ENCODE data around the gene PTP4A2. TPM values are rescaled to one million over a fixed set of nuclear protein-coding genes. Genes with fewer than 3 reads are reported as not detected.

Gene PTP4A2
- total RNA-seq, 2 experiments from 2014 or later, result 401 to 507 TPM

DNA sequence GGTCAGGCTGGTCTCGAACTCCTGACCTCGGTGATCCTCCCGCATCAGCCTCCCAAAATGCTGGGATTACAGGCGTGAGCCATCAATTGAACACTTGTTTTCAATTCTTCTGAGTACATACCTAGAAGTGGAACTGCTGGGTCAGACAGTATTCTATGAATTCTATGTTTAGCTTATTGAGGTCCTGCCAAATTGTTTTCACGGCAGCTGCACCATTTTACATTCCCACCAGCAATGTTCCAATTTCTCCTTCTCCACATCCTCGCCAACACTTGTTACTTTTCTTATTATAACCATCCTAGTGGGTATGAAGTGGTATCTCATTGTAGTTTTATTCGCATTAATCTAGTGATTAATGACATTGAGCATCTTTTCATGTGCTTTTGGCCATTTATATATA, 49.9 kb downstream of the PTP4A2 start:
- no peak for DNase-seq
- Mint-ChIP-seq H3K27me3 (no peaks in the 10 kb centered on the region), H3K4me1 (peaks cover 42% of the 10 kb centered on the region), H3K27ac (no peak overlapping the region), H3K36me3 (peaks cover 13% of the 10 kb centered on the region), H3K9me3 (ENCODE audit: low read depth) (no peaks in the 10 kb centered on the region), H3K4me3 (no peak overlapping the region)
- no peak for ATAC-seq
- CTCF ChIA-PET, result interaction anchor here (0.7 to 1.9 kb wide), 4 partner anchors 39 to 99 kb away, joined by 3 to 5 read pairs (median 4); no protein-coding TSS in a partner anchor

DNA sequence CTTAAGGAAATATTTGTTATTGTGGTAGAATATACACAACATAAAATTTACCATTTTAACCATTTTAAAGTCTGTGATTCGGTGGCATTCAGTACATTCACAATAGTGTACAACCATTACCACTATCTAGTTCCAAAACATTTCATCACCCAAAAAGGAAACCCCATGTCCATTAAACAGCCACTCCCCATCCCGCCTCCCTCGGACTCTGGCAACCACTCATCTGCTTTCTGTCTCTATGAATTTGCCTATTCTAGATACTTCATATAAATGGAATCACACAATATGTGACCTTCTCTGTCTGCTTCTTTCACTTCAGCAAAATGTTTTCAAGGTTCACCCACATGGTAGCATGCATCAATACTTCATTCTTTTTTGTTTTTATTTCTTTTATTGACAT, 51.3 kb downstream of the PTP4A2 start:
- Mint-ChIP-seq H3K4me3 (no peak overlapping the region), H3K9me3 (ENCODE audit: low read depth) (no peaks in the 10 kb centered on the region), H3K27me3 (no peaks in the 10 kb centered on the region), H3K27ac (no peak overlapping the region), H3K4me1 (peaks cover 35% of the 10 kb centered on the region), H3K36me3 (peaks cover 9% of the 10 kb centered on the region)
- CTCF ChIA-PET, result no interaction called here
- DNase-seq (no peak), ATAC-seq (no peak)

DNA sequence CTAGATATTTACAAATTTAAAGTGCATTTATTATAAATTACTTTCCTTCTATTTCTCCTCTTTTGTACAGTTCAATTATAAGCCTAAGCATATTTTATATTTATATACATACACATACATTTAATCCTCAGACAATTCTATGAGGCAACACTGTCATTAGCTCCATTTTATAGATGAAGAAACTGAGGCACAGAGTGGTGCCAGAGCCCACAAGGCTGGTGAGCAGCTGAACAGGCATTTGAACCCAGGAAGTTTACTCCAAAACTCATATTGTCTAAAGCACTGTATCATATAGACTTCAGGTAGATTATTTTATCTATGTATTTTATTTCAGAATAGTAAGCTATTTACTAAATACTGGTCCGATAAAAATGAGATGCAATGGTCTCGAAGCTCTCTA, 52.3 kb downstream of the PTP4A2 start:
- H3K4me1 Mint-ChIP-seq, result peaks cover 30% of the 10 kb centered on the region
- no peak for DNase-seq
- no peak overlapping the region for H3K4me3 Mint-ChIP-seq
- no peak overlapping the region for H3K27ac Mint-ChIP-seq
- H3K27me3 Mint-ChIP-seq, result no peaks in the 10 kb centered on the region
- H3K36me3 Mint-ChIP-seq, result peaks cover 7% of the 10 kb centered on the region
- H3K9me3 Mint-ChIP-seq (ENCODE audit: low read depth), result no peaks in the 10 kb centered on the region
- CTCF ChIA-PET, result interaction anchor here (0.6 kb wide), 1 partner anchor 17 kb away, joined by 3 read pairs; no protein-coding TSS in a partner anchor
- ATAC-seq, result no peak

DNA sequence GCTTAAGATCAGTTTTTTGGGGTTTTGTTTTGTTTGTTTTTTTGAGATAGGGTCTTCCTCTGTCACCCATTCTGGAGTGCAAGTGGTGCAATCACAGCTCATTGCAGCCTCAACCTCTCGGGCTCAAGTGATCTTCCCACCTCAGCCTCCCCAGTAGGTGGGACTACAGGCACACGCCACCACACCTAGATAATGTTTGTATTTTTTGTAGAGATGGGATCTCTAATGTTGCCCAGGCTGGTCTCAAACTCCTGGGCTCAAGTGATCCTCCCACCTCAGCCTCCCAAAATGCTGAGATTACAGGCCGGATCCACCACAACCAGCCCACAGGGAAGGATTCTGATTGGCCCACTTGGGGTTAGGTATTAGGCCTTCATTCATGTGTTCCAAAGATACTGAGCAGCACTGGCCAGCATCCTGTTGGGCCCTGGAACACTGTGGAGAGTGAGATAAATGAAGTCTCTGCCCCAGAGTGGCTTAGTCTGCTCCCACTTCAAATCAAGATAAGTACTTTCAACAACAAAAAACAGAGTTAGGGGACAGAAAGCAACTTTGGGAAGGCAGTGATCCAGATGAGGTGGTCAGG, 54.7 kb downstream of the PTP4A2 start:
- Mint-ChIP-seq H3K36me3 (no peaks in the 10 kb centered on the region), H3K4me3 (no peak overlapping the region), H3K27me3 (no peaks in the 10 kb centered on the region), H3K4me1 (peaks cover 14% of the 10 kb centered on the region), H3K27ac (no peak overlapping the region), H3K9me3 (ENCODE audit: low read depth) (no peaks in the 10 kb centered on the region)
- CTCF ChIA-PET, result no interaction called here
- no peak for ATAC-seq
- no peak for DNase-seq

GRCh38 chr1:31881688-31882000, 56.5 kb downstream of the PTP4A2 start:
- H3K4me1 Mint-ChIP-seq, result peaks cover 9% of the 10 kb centered on the region
- no peak overlapping the region for H3K4me3 Mint-ChIP-seq
- H3K27me3 Mint-ChIP-seq, result no peaks in the 10 kb centered on the region
- no peaks in the 10 kb centered on the region for H3K9me3 Mint-ChIP-seq (ENCODE audit: low read depth)
- no peak overlapping the region for H3K27ac Mint-ChIP-seq
- no peaks in the 10 kb centered on the region for H3K36me3 Mint-ChIP-seq
- no peak for DNase-seq
- ATAC-seq, result no peak
- CTCF ChIA-PET, result no interaction called here

GRCh38 chr1:31880957-31881687, 57.0 kb downstream of the PTP4A2 start:
- H3K36me3 Mint-ChIP-seq, result no peaks in the 10 kb centered on the region
- CTCF ChIA-PET, result interaction anchor here (0.6 to 1.5 kb wide), 2 partner anchors 8 to 208 kb away, joined by 3 to 6 read pairs; no protein-coding TSS in a partner anchor
- ATAC-seq (no peak), DNase-seq (no peak)
- H3K9me3 Mint-ChIP-seq (ENCODE audit: low read depth), result no peaks in the 10 kb centered on the region
- H3K4me3 Mint-ChIP-seq, result no peak overlapping the region
- no peaks in the 10 kb centered on the region for H3K27me3 Mint-ChIP-seq
- no peak overlapping the region for H3K27ac Mint-ChIP-seq
- H3K4me1 Mint-ChIP-seq, result peaks cover 9% of the 10 kb centered on the region

DNA sequence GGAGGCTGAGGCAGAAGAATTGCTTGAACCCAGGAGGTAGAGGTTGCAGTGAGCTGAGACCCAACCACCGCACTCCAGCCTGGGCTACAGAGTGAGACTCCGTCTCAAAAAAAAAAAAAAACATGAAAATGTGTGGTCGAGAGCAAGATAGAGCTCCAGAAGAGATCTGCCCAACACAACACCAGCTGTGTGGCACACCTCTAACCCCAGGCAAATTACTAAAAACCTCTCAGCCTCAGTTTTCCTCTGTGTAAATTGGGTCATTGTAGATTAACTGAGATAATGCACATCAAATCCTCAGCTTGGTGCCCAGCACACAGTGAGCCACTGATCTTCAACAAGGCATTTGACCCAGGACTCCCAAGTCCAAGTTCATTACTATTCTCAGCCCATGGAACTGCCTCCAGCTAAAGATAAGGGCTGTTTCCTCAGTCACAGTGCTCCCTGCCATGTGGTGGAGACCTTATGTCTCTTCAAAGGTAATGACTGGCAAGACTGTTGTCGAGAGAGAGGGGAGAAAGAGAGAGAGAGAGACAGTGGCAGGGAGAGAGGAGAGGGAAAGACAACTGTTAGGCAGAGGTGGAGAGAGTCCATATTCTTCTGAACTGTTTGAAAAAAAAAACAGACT, 58.1 kb downstream of the PTP4A2 start:
- DNase-seq (no peak), ATAC-seq (no peak)
- Mint-ChIP-seq H3K27me3 (no peaks in the 10 kb centered on the region), H3K4me1 (peaks cover 9% of the 10 kb centered on the region), H3K9me3 (ENCODE audit: low read depth) (no peaks in the 10 kb centered on the region), H3K27ac (no peak overlapping the region), H3K4me3 (no peak overlapping the region), H3K36me3 (no peaks in the 10 kb centered on the region)
- CTCF ChIA-PET, result interaction anchor here (1.5 kb wide), 1 partner anchor 9 kb away, joined by 6 read pairs; no protein-coding TSS in a partner anchor

- no peak for DNase-seq
- Mint-ChIP-seq H3K36me3 (peaks cover 5% of the 10 kb centered on the region), H3K27ac (no peak overlapping the region), H3K9me3 (ENCODE audit: low read depth) (peaks cover 1% of the 10 kb centered on the region), H3K27me3 (no peaks in the 10 kb centered on the region), H3K4me3 (no peak overlapping the region), H3K4me1 (peaks cover 15% of the 10 kb centered on the region)
- ATAC-seq, result no peak
- CTCF ChIA-PET, result interaction anchor here (1.3 kb wide), 1 partner anchor 89 kb away, joined by 5 read pairs; no protein-coding TSS in a partner anchor
Measured at GRCh38 chr1:31878058-31878457, 60.1 kb downstream of the PTP4A2 start.

- H3K27me3 Mint-ChIP-seq, result no peaks in the 10 kb centered on the region
- no peak overlapping the region for H3K27ac Mint-ChIP-seq
- peaks cover 21% of the 10 kb centered on the region for H3K4me1 Mint-ChIP-seq
- H3K4me3 Mint-ChIP-seq, result no peak overlapping the region
- CTCF ChIA-PET, result interaction anchor here (0.9 to 1.4 kb wide), 3 partner anchors 11 to 89 kb away, joined by 3 to 5 read pairs (median 4); no protein-coding TSS in a partner anchor
- peaks cover 8% of the 10 kb centered on the region for H3K36me3 Mint-ChIP-seq
- ATAC-seq (no peak), DNase-seq (no peak)
- H3K9me3 Mint-ChIP-seq (ENCODE audit: low read depth), result peaks cover 3% of the 10 kb centered on the region
Measured at GRCh38 chr1:31877544-31877943, 60.6 kb downstream of the PTP4A2 start.

DNA sequence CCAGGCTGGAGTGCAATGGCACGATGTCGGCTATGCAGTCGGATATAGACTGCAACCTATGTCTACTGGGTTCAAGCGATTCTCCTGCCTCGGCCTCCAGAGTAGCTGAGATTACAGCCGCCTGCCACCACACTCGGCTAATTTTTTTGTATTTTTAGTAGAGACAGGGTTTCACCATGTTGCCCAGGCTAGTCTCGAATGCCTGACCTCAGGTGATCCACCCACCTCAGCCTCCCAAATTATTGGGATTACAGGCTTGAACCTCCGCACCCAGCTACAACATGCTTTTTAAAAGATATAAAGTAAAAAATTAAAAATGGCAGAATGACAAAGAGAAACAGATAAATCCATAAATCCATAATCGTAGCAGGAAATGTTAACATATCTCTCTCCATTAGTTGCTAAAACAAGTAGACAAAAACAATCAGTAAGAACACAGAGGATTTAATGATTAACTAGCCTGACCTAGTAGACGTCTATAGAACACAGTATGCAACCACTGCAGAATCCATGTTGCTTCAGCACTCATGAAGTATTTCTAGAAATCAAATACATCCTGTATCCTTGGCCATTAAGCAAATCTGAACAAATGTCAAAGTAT, 62.4 kb downstream of the PTP4A2 start:
- Mint-ChIP-seq H3K27ac (no peak overlapping the region), H3K9me3 (ENCODE audit: low read depth) (peaks cover 3% of the 10 kb centered on the region), H3K4me1 (peaks cover 25% of the 10 kb centered on the region), H3K4me3 (no peak overlapping the region), H3K36me3 (peaks cover 11% of the 10 kb centered on the region), H3K27me3 (no peaks in the 10 kb centered on the region)
- ATAC-seq, result no peak
- CTCF ChIA-PET, result no interaction called here
- no peak for DNase-seq

GRCh38 chr1:31874942-31875341, 63.2 kb downstream of the PTP4A2 start:
- Mint-ChIP-seq H3K4me3 (no peak overlapping the region), H3K9me3 (ENCODE audit: low read depth) (peaks cover 3% of the 10 kb centered on the region), H3K4me1 (peaks cover 21% of the 10 kb centered on the region), H3K27ac (no peak overlapping the region), H3K27me3 (no peaks in the 10 kb centered on the region), H3K36me3 (peaks cover 11% of the 10 kb centered on the region)
- CTCF ChIA-PET, result no interaction called here
- ATAC-seq (no peak), DNase-seq (no peak)

- Mint-ChIP-seq H3K9me3 (ENCODE audit: low read depth) (peaks cover 3% of the 10 kb centered on the region), H3K4me1 (peaks cover 24% of the 10 kb centered on the region), H3K27me3 (no peaks in the 10 kb centered on the region), H3K27ac (peak overlapping the region; percentile 92), H3K36me3 (peaks cover 11% of the 10 kb centered on the region), H3K4me3 (peak overlapping the region; percentile 11)
- CTCF ChIA-PET, result interaction anchor here (0.8 to 1.5 kb wide), 2 partner anchors 14 to 19 kb away, joined by 4 read pairs; no protein-coding TSS in a partner anchor
- peak; percentile 81 for ATAC-seq
- DNase-seq, result peak; percentile 71
Measured at GRCh38 chr1:31872658-31873636, 65.2 kb downstream of the PTP4A2 start.

All from activated CD8-positive, alpha-beta memory T cell treated with anti-CD3 and anti-CD28 coated beads, Interleukin-2, amount 10 ng/mL, durations not matched to agents 7 days and 5 days (primary cell).